Natural killer cell (primary cell): Measurements from ENCODE around the gene PARD3B. TPM values are rescaled to one million over a fixed set of nuclear protein-coding genes. Genes with fewer than 3 reads are reported as not detected.

Source experiments
- ATAC-seq, 3 donors: fragments of 150-1000 bp in 2 of 3; fragments of 200-7000 bp in 1 of 3; cut with Tn5 transposase; 1 replicate in 1 of 3; 2 replicates in 2 of 3; pipeline ENCODE4 v1.10.0; 2021; ENCODE audit warnings: mild to moderate bottlenecking in 2 of 3, moderate library complexity in 2 of 3
- DNase-seq, 2 donors: peaks; one replicate each; pipeline versions ENCODE4 v3.0.0 to v3.0.0-alpha.2; 2013 to 2021; ENCODE audit warnings: mixed read lengths in 1 of 2
- H3K27ac ChIP-seq: one replicate; pipeline ENCODE4 v1.5.1; 2013; ENCODE audit warnings: mild to moderate bottlenecking, low read length
- H3K27me3 ChIP-seq: one replicate; pipeline ENCODE4 v1.6.1; 2013; ENCODE audit warnings: low read length; ENCODE audit not compliant: control insufficient read depth, insufficient read depth
- H3K36me3 ChIP-seq: one replicate; pipeline ENCODE4 v1.6.1; 2013; ENCODE audit warnings: low read length; ENCODE audit not compliant: control insufficient read depth, insufficient read depth
- H3K4me1 ChIP-seq: one replicate; pipeline ENCODE4 v1.6.1; 2013; ENCODE audit warnings: low read length; ENCODE audit not compliant: control insufficient read depth, insufficient read depth
- H3K4me3 ChIP-seq: one replicate; pipeline ENCODE4 v1.5.1; 2013; ENCODE audit warnings: low read length
- H3K9me3 ChIP-seq: one replicate; pipeline ENCODE4 v1.6.1; 2013; ENCODE audit warnings: low read length; ENCODE audit not compliant: control insufficient read depth, insufficient read depth
- H3K27ac Mint-ChIP-seq, 2 donors: one replicate each; pipeline ENCODE4 v1.8.0; 2022; ENCODE audit warnings: mild to moderate bottlenecking in 2 of 2, mixed read lengths in 2 of 2, moderate library complexity in 1 of 2
- H3K27me3 Mint-ChIP-seq, 2 donors: one replicate each; pipeline ENCODE4 v1.8.0; 2022; ENCODE audit warnings: low read depth in 2 of 2, mixed read lengths in 2 of 2
- H3K36me3 Mint-ChIP-seq: one replicate; pipeline ENCODE4 v1.8.0; 2022; ENCODE audit warnings: mixed read lengths
- H3K4me1 Mint-ChIP-seq, 2 donors: one replicate each; pipeline ENCODE4 v1.8.0; 2022; ENCODE audit warnings: mixed read lengths in 2 of 2
- H3K4me3 Mint-ChIP-seq: one replicate; pipeline ENCODE4 v1.8.0; 2022; ENCODE audit warnings: mild to moderate bottlenecking, moderate library complexity, mixed read lengths
- H3K9me3 Mint-ChIP-seq, 2 donors: one replicate each; pipeline ENCODE4 v1.8.0; 2022; ENCODE audit warnings: mixed read lengths in 2 of 2
- CTCF ChIP-seq: fragments of 200-600 bp; IDR thresholded peaks from one replicate; pipeline ENCODE4 v1.8.0; 2022; ENCODE audit warnings: antibody characterized with exemption
- whole genome bisulfite sequencing: methylation state at CpG from one replicate; pipeline ENCODE4 v1.1.7; 2013; ENCODE audit warnings: missing lambda C conversion rate; ENCODE audit not compliant: insufficient coverage; 5-methylcytosine and 5-hydroxymethylcytosine counted together
- intact Hi-C: fragments of 100-400 bp; cut with micrococcal nuclease; formaldehyde crosslinking; loops from one replicate; pipeline ENCODE4 v1.14.2; 2022
- total RNA-seq, 4 donors: library from RNA; stranded (reverse); fragments of 120-200 nt in 1 of 4; gene quantifications; one replicate each; pipeline versions ENCODE4 v1.2.3 to v1.2.4, GENCODE V29; 2013 to 2022

Gene PARD3B
- total RNA-seq, 3 donors from 2014 or later (not counting 1 experiment from before 2014, with no cell fraction given), result 0.13 to 0.45 TPM; not detected in 1

DNA sequence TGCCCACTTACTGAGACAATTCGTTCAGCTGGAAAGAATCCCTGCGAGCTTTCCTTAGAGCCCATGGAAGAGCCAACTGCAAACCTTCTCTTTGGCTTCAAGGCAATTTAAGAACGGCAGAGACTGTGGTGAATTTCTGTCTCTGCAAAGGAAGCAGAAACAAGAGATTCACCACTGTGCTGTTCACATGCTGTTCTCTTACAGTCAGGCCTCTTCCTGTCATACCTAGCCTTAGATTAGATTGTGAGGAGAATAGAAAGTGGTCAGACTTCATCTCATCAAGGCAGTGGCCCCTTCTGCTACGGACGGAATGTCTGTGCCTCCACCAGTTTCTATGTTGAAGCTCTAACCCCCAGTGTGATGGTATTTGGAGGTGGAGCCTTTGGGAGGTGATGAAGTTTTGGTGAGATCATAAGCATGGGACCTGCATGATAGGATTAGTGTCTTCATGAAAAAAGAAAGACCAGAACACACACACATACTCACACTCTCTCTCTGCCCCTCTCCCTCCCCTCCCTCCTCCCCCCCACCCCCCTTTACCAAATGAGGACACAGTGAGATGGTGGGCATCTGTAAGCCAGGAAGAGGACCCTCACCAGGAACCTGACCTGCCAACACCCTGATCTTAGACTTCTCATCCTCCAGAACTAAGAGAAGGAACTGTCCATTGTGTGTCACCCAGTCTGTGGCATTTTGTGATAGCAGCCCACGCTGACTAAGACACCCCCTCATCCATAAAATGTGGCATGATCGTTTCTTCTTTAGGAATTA, 1091.5 kb downstream of the PARD3B start:
- Histone ChIP-seq H3K4me3 (no peak overlapping the region), H3K36me3 (no peaks in the 10 kb centered on the region), H3K4me1 (no peaks in the 10 kb centered on the region), H3K27ac (no peak overlapping the region), H3K27me3 (no peaks in the 10 kb centered on the region), H3K9me3 (no peaks in the 10 kb centered on the region)
- 66% methylated on average over 6 of the region's 7 CpGs for WGBS
- H3K9me3 Mint-ChIP-seq, result no peaks in the 10 kb centered on the region
- DNase-seq (no peak), ATAC-seq (no peak)
- no peak for TF ChIP-seq CTCF
- H3K36me3 Mint-ChIP-seq, result no peaks in the 10 kb centered on the region
- peaks cover 3 to 15% of the 10 kb centered on the region in 2 donors for H3K27me3 Mint-ChIP-seq
- intact Hi-C loops, result no loop called here
- no peak overlapping the region for H3K27ac Mint-ChIP-seq
- H3K4me1 Mint-ChIP-seq, result no peaks in the 10 kb centered on the region
- no peak overlapping the region for H3K4me3 Mint-ChIP-seq

DNA sequence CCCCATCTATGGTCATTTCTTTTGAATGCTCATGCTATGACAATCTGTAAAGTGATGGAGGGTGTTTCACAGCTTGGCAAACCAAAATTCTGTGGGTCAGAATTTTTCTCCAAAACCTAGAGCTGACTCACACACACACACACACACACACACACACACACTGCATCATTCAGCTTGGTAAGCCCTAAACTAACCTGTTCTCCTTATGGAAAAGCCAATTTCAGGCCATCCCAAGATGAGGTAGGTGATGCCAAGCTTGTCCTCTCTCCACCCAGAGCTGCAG, 1092.0 kb downstream of the PARD3B start:
- no peaks in the 10 kb centered on the region for H3K9me3 ChIP-seq
- Mint-ChIP-seq H3K4me3 (no peak overlapping the region), H3K27ac (no peak overlapping the region), H3K9me3 (no peaks in the 10 kb centered on the region), H3K27me3 (peaks cover 3 to 15% of the 10 kb centered on the region in 2 donors), H3K4me1 (no peaks in the 10 kb centered on the region), H3K36me3 (no peaks in the 10 kb centered on the region)
- no peak overlapping the region for H3K27ac ChIP-seq
- intact Hi-C loops, result no loop called here
- no peaks in the 10 kb centered on the region for H3K36me3 ChIP-seq
- no peaks in the 10 kb centered on the region for H3K4me1 ChIP-seq
- H3K27me3 ChIP-seq, result no peaks in the 10 kb centered on the region
- DNase-seq (no peak), ATAC-seq (no peak)
- TF ChIP-seq CTCF, result no peak
- no peak overlapping the region for H3K4me3 ChIP-seq

- Mint-ChIP-seq H3K27me3 (peaks cover 6 to 17% of the 10 kb centered on the region in 2 donors), H3K4me3 (no peak overlapping the region), H3K36me3 (no peaks in the 10 kb centered on the region), H3K9me3 (no peaks in the 10 kb centered on the region), H3K27ac (no peak overlapping the region), H3K4me1 (no peaks in the 10 kb centered on the region)
- intact Hi-C loops, result no loop called here
- Histone ChIP-seq H3K27ac (no peak overlapping the region), H3K4me1 (no peaks in the 10 kb centered on the region), H3K9me3 (no peaks in the 10 kb centered on the region), H3K4me3 (no peak overlapping the region), H3K27me3 (no peaks in the 10 kb centered on the region), H3K36me3 (no peaks in the 10 kb centered on the region)
- no peak for TF ChIP-seq CTCF
- DNase-seq (no peak), ATAC-seq (no peak)
- WGBS, result 83% methylated on average over 5 of the region's 6 CpGs
Measured at GRCh38 chr2:205637779-205638503, 1092.7 kb downstream of the PARD3B start.
